Sigmoid colon (tissue), 4 donors: ENCODE results near the gene ANGPTL8.

Source experiments
- CTCF ChIP-seq, 4 experiments: fragments of 450-650 bp in 3 of 4; fragments of 200-600 bp in 1 of 4; IDR thresholded peaks; one replicate each; pipeline ENCODE4 v1.5.1; 2016 to 2019; ENCODE audit warnings: antibody characterized with exemption in 4 of 4, mild to moderate bottlenecking in 3 of 4, moderate library complexity in 2 of 4
- EP300 ChIP-seq, 4 donors: sonication (generic); formaldehyde crosslinking; IDR thresholded peaks; one replicate each; pipeline ENCODE4 v1.6.1; 2017; ENCODE audit warnings: antibody characterized with exemption in 4 of 4

GRCh38 chr19:11239377-11240000, at the start of gene ANGPTL8:
- no peak for TF ChIP-seq CTCF (IDR thresholded peaks at IDR 0.05)
- TF ChIP-seq EP300 (IDR thresholded peaks at IDR 0.05): no peak
